Sigmoid colon (tissue), 7 donors: ENCODE results near the gene KCNJ10. TPM values are rescaled to one million over a fixed set of nuclear protein-coding genes. Genes with fewer than 3 reads are reported as not detected.

ENCODE experiments used
- DNase-seq: peaks from one replicate; pipeline ENCODE4 v3.0.0-alpha.2; 2019
- H3K27ac ChIP-seq, 4 donors: fragments of 200-600 bp; sonication (generic); one replicate each; pipeline ENCODE4 v1.5.1; 2016 to 2019; ENCODE audit warnings: mild to moderate bottlenecking in 1 of 4
- H3K27me3 ChIP-seq, 3 donors: fragments of 200-600 bp; sonication (generic); one replicate each; pipeline ENCODE4 v1.5.1; 2019; ENCODE audit warnings: mild to moderate bottlenecking in 1 of 3
- H3K36me3 ChIP-seq, 4 donors: fragments of 200-600 bp; sonication (generic); one replicate each; pipeline ENCODE4 v1.5.1; 2016 to 2019
- H3K4me1 ChIP-seq, 4 donors: fragments of 200-600 bp; sonication (generic); one replicate each; pipeline ENCODE4 v1.5.1; 2017 to 2019
- H3K4me3 ChIP-seq, 4 donors: fragments of 200-600 bp; sonication (generic); one replicate each; pipeline ENCODE4 v1.5.1; 2017 to 2019; ENCODE audit warnings: mild to moderate bottlenecking in 2 of 4, moderate library complexity in 1 of 4
- H3K9me3 ChIP-seq, 4 donors: fragments of 200-600 bp in 3 of 4; sonication (generic) in 3 of 4; one replicate each; pipeline versions ENCODE4 v1.5.1 to v1.6.1; 2013 to 2019
- EP300 ChIP-seq, 4 donors: sonication (generic); formaldehyde crosslinking; IDR thresholded peaks; one replicate each; pipeline ENCODE4 v1.6.1; 2017; ENCODE audit warnings: antibody characterized with exemption in 4 of 4
- POLR2A ChIP-seq, 2 donors: fragments of 450-650 bp; IDR thresholded peaks; one replicate each; pipeline ENCODE4 v1.6.1; 2016; ENCODE audit warnings: antibody characterized with exemption in 2 of 2, mild to moderate bottlenecking in 2 of 2, moderate library complexity in 2 of 2
- POLR2AphosphoS5 ChIP-seq, 4 donors: sonication (generic); formaldehyde crosslinking; IDR thresholded peaks; one replicate each; pipeline ENCODE4 v1.6.1; 2017; ENCODE audit warnings: antibody characterized with exemption in 4 of 4
- WGBS, 2 donors: extraction: QIAGEN DNeasy Blood & Tissue Kit; methylation state at CpG; one replicate each; pipeline ENCODE4 v1.1.7; 2013; 5-methylcytosine and 5-hydroxymethylcytosine counted together
- intact Hi-C: fragments of 100-400 bp; cut with DNase I; formaldehyde crosslinking; loops from one replicate; pipeline ENCODE4 v1.15.1; 2023
- polyA plus RNA-seq, 3 donors: library from polyadenylated mRNA; stranded (reverse); fragments of 200-250 nt; gene quantifications; one replicate each; pipeline ENCODE4 v1.2.3, GENCODE V29; 2013
- total RNA-seq, 4 donors: library from RNA; depleted of rRNA; stranded (reverse); fragments of >200 nt; gene quantifications; one replicate each; pipeline ENCODE4 v1.1.0, GENCODE V29; 2016
- TF ChIP-seq, protein P1 (sequence below), 4 experiments: fragments of 450-650 bp in 3 of 4; fragments of 200-600 bp in 1 of 4; IDR thresholded peaks; one replicate each; pipeline ENCODE4 v1.5.1; 2016 to 2019; ENCODE audit warnings: antibody characterized with exemption in 4 of 4, mild to moderate bottlenecking in 3 of 4, moderate library complexity in 2 of 4
- donor health status: healthy with polysubstance abuse.
- donor health status: Bipolar disorder and iron deficiency.
- donor health status: healthy.

KCNJ10 gene
- total and polyA plus RNA-seq, 7 donors, result 0.23 to 1.3 (median 0.31) TPM; not detected in 3

DNA sequence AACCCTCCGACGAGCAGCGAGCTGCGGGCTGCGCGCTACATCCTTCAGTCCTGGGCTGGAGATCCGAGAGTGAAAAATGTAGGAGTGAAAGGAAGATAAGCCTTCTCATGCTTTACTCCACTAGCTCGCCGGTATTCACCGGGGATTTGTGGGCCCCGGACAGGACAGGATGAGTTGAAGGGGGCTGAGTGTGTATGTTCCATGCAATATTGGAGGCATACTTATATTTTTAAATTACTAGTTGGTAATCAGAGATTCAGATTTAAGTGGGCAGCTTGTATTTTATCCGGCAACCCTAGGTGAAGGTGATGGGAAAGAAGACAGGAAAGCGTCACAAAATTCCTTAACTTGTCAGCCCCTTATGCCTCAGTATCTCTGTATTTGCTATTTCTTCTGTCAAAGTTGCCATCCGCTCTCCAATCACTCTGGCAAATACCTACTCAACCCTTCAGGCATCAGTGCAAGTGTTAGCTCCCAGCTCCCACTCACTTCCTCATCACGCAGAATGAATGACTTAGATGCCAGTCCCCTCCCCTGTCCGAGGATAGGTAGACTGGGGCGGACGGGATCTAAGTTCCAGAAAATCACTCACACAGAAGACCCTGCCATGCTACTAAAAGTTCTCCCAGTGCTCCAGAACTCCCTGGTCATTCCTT is 37.7 kb downstream of the KCNJ10 start:
- TF ChIP-seq POLR2AphosphoS5 (IDR thresholded peaks at IDR 0.05) (no peak), POLR2A (IDR thresholded peaks at IDR 0.05) (no peak), EP300 (IDR thresholded peaks at IDR 0.05) (no peak)
- TF ChIP-seq, protein P1, sequence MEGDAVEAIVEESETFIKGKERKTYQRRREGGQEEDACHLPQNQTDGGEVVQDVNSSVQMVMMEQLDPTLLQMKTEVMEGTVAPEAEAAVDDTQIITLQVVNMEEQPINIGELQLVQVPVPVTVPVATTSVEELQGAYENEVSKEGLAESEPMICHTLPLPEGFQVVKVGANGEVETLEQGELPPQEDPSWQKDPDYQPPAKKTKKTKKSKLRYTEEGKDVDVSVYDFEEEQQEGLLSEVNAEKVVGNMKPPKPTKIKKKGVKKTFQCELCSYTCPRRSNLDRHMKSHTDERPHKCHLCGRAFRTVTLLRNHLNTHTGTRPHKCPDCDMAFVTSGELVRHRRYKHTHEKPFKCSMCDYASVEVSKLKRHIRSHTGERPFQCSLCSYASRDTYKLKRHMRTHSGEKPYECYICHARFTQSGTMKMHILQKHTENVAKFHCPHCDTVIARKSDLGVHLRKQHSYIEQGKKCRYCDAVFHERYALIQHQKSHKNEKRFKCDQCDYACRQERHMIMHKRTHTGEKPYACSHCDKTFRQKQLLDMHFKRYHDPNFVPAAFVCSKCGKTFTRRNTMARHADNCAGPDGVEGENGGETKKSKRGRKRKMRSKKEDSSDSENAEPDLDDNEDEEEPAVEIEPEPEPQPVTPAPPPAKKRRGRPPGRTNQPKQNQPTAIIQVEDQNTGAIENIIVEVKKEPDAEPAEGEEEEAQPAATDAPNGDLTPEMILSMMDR (IDR thresholded peaks at IDR 0.05), result no peak
- Histone ChIP-seq H3K4me3 (peak overlapping the region; percentile 76 to 86 (median 82)), H3K27ac (peak overlapping the region; percentile 73 to 82 (median 79)), H3K36me3 (no peaks in the 10 kb centered on the region), H3K9me3 (no peaks in the 10 kb centered on the region), H3K4me1 (peaks cover 0 to 29% (median 23%) of the 10 kb centered on the region in 4 donors), H3K27me3 (no peaks in the 10 kb centered on the region)
- no peak for DNase-seq
- intact Hi-C loops, result loop anchor here (5.0 kb wide), 1 partner anchor 65 kb away; the partner anchor contains the start of gene IGSF8
- 1 to 2% methylated on average over 18 of the region's 18 CpGs for WGBS, 2 donors

DNA sequence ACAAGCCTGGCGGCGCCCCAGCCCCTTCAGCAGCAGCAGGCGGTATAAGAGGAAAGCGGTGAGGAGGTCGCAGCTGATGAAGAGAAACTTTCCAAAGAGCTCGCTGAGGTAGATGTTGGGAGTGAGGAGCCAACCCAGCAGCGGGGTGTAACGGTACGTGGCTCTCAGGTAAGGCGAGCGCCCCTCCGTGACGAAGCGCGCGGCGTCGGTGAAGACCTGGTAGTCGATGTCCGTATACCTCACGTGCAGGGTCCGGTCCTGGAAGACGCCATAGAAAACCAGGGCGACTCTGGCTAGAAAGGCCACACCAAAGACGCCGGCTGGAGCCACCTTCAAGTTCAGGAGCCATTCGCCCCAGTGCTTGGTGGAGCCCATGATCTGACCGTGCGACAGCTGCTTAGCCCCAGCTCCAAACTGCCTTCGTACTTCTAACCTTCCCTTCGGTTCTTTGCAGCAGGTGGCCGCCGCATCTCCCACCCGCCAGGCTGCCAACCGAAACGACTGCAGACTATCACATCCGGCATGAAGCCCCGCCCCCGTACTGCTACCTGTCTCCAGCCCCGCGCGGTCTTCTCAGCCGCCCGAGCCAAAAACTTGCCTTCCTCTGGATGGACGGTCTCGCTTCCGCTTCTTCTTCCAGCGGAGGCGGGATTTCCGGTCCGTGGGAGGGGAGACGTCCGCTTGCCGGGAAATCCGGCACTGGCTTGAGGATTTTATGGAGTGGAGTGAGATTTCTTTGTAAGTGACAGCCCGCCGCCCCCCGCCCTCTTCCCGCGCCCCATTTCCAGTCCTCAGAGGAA is 38.4 kb downstream of the KCNJ10 start, which contains the start of gene PIGM:
PIGM (minus strand) TSS at position 626 of the 800 bp plus-strand sequence; CDS start at position 375, 251 bp downstream.
- H3K9me3 ChIP-seq, result no peaks in the 10 kb centered on the region
- H3K27me3 ChIP-seq, result no peaks in the 10 kb centered on the region
- H3K27ac ChIP-seq, result peak within 1 kb of the TSS; percentile 73 to 82 (median 79)
- peak; percentile 97 for DNase-seq
- WGBS, 2 donors, result 0% methylated on average over 60 of the region's 60 CpGs
- intact Hi-C loops, result loop anchor here (5.0 kb wide), 1 partner anchor 66 kb away; the partner anchor contains the start of gene IGSF8
- H3K4me1 ChIP-seq, result peaks cover 0 to 29% (median 23%) of the 10 kb centered on the region in 4 donors
- H3K36me3 ChIP-seq, result no peaks in the 10 kb centered on the region
- peak in 1 of 2 donors; percentile 29 for TF ChIP-seq POLR2A (IDR thresholded peaks at IDR 0.05)
- peak; percentile 53 to 83 (median 78) for TF ChIP-seq POLR2AphosphoS5 (IDR thresholded peaks at IDR 0.05)
- peak in 1 of 4 donors; percentile 9 for TF ChIP-seq EP300 (IDR thresholded peaks at IDR 0.05)
- TF ChIP-seq, protein P1 (IDR thresholded peaks at IDR 0.05), result no peak
- H3K4me3 ChIP-seq, result peak within 1 kb of the TSS; percentile 76 to 86 (median 82)

DNA sequence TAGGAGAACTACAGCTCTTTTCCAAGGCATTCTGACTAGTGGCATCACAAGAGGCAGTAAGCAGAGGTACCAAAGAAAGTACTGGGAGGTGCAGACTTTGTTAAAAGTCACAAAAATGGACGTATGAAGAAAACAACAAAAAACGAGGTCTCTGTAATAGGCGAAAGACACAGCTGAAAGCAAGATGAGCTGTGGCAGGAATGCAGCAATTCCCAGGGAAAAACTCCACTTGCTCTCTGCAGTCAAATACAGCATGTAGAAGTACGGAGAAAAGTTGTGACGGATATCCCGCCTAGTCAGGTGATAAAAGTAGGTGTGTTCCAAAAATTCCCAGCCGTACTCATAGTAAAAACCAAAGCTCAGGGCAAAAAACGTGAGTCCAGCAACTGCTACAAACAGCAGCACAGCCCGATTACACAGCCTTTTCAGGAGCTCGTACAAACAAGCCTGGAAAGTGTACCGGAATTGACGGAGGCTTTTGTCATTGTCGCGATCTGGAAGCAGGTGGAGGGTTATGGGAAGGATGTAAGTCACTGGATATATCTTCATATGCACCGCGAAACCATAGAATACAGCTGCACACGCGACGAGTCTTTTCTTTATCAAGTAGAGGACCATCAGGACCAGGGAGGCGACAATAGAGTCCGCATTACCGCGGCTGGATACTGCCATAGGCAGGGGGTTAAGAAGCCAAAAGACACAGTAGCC is 39.1 kb downstream of the KCNJ10 start:
- Histone ChIP-seq H3K9me3 (no peaks in the 10 kb centered on the region), H3K4me3 (peak overlapping the region; percentile 76 to 86 (median 82)), H3K36me3 (no peaks in the 10 kb centered on the region), H3K27ac (peak overlapping the region; percentile 73 to 82 (median 79)), H3K27me3 (no peaks in the 10 kb centered on the region), H3K4me1 (peaks cover 0 to 29% (median 23%) of the 10 kb centered on the region in 4 donors)
- DNase-seq, result no peak
- TF ChIP-seq POLR2AphosphoS5 (IDR thresholded peaks at IDR 0.05), result peak in 1 of 4 donors; percentile 6
- TF ChIP-seq, protein P1 (IDR thresholded peaks at IDR 0.05), result no peak
- 3 to 11% methylated on average over 23 of the region's 23 CpGs for WGBS, 2 donors
- intact Hi-C loops, result loop anchor here (1.0 to 5.0 kb wide), 2 partner anchors 66 to 251 kb away; partner anchors contain the start of genes DUSP23 and IGSF8

DNA sequence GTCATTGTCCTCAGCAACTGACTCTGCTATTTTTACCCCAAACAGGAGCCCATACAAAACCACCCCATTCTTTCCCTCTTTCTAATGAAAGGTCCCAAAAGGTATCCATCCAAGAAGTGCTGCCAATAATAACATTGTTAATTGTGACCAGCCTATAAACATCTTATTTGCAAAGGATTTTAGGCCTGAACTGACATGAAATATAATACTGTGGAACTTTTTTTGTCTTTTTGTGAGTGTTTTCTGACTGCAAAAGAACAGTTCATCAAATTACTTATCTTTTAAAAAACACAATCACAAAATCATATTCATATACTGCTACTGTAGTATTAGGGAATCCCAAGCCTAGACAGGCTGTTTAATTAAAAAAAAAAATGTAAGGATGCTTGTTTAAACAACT is 41.5 kb downstream of the KCNJ10 start:
- H3K4me1 ChIP-seq, result peaks cover 0 to 39% (median 28%) of the 10 kb centered on the region in 4 donors
- H3K27me3 ChIP-seq, result no peaks in the 10 kb centered on the region
- H3K4me3 ChIP-seq, result no peak overlapping the region
- TF ChIP-seq POLR2AphosphoS5 (IDR thresholded peaks at IDR 0.05) (no peak), EP300 (IDR thresholded peaks at IDR 0.05) (no peak), POLR2A (IDR thresholded peaks at IDR 0.05) (no peak)
- no peak overlapping the region for H3K27ac ChIP-seq
- no peaks in the 10 kb centered on the region for H3K9me3 ChIP-seq
- no peaks in the 10 kb centered on the region for H3K36me3 ChIP-seq
- no peak for DNase-seq
- intact Hi-C loops, result no loop called here
